HG03139 (cell line): Measurements from ENCODE around the gene ZNF750.

Source experiments
- ATAC-seq: cut with Tn5 transposase; IDR thresholded peaks from one replicate; pipeline ENCODE4 v1.9.1; 2021; ENCODE audit not compliant: unreplicated experiment

ZNF750 gene

GRCh38 chr17:82860606-82861392 is 21.0 kb upstream of the ZNF750 start:
- no peak for ATAC-seq

- ATAC-seq = no peak
Measured at GRCh38 chr17:82859431-82860403, 19.9 kb upstream of the ZNF750 start.

- ATAC-seq = no peak
Measured at GRCh38 chr17:82858376-82859126, 18.7 kb upstream of the ZNF750 start.

- ATAC-seq = no peak
Measured at GRCh38 chr17:82856361-82856760, 16.5 kb upstream of the ZNF750 start.

GRCh38 chr17:82854226-82854625 is 14.4 kb upstream of the ZNF750 start:
- no peak for ATAC-seq

- no peak for ATAC-seq
Measured at GRCh38 chr17:82851381-82851780, 11.6 kb upstream of the ZNF750 start.

GRCh38 chr17:82849076-82849945 is 9.5 kb upstream of the ZNF750 start:
- no peak for ATAC-seq

- no peak for ATAC-seq
Measured at GRCh38 chr17:82848022-82848592, 8.3 kb upstream of the ZNF750 start.

GRCh38 chr17:82846061-82846691 is 6.4 kb upstream of the ZNF750 start:
- no peak for ATAC-seq

- no peak for ATAC-seq
Measured at GRCh38 chr17:82845163-82845807, 5.5 kb upstream of the ZNF750 start.

GRCh38 chr17:82844796-82845162 is 5.0 kb upstream of the ZNF750 start:
- no peak for ATAC-seq

GRCh38 chr17:82843904-82844680 is 4.3 kb upstream of the ZNF750 start:
- ATAC-seq = no peak

- no peak for ATAC-seq
Measured at GRCh38 chr17:82841921-82842596, 2.2 kb upstream of the ZNF750 start.

GRCh38 chr17:82840431-82840831 is 609 bp upstream of the ZNF750 start:
- no peak for ATAC-seq

- no peak for ATAC-seq
Measured at GRCh38 chr17:82838386-82839063, 1.3 kb downstream of the ZNF750 start.

GRCh38 chr17:82837586-82838320 is 2.1 kb downstream of the ZNF750 start:
- no peak for ATAC-seq
